ENCODE data around the gene PRSS8.

The PRSS8 gene

GRCh38 chr16:31089199-31089598 is 46.3 kb downstream of the PRSS8 start:
- no peak for DNase-seq (ENCODE audit: low read depth)
- no peak overlapping the region for H3K4me3 ChIP-seq (ENCODE audit: low read depth, low read length)
- no peak for TF ChIP-seq CTCF (IDR thresholded peaks at IDR 0.05; ENCODE audit: low read depth, low read length, missing control alignments)
- in situ Hi-C loops (cut with HindIII; ENCODE audit: low sequenced_read_pairs) = no loop called here

- TF ChIP-seq CTCF (IDR thresholded peaks at IDR 0.05; ENCODE audit: low read depth, low read length, missing control alignments) = no peak
- H3K4me3 ChIP-seq (ENCODE audit: low read depth, low read length) = no peak within 1 kb of the TSS
- no peak for DNase-seq (ENCODE audit: low read depth)
- in situ Hi-C loops (cut with HindIII; ENCODE audit: low sequenced_read_pairs) = no loop called here
Observed at GRCh38 chr16:31088459-31089183, 46.9 kb downstream of the PRSS8 start, which contains the start of gene PRSS53. Gene PRSS53 (minus strand): TSS chr16:31088943. CDS start chr16:31088809, 134 bp downstream.

GRCh38 chr16:31087971-31088370 is 47.6 kb downstream of the PRSS8 start:
- no peak for DNase-seq (ENCODE audit: low read depth)
- TF ChIP-seq CTCF (IDR thresholded peaks at IDR 0.05; ENCODE audit: low read depth, low read length, missing control alignments) = no peak
- no peak overlapping the region for H3K4me3 ChIP-seq (ENCODE audit: low read depth, low read length)
- in situ Hi-C loops (cut with HindIII; ENCODE audit: low sequenced_read_pairs) = no loop called here

- TF ChIP-seq CTCF (IDR thresholded peaks at IDR 0.05; ENCODE audit: low read depth, low read length, missing control alignments) = no peak
- no peak overlapping the region for H3K4me3 ChIP-seq (ENCODE audit: low read depth, low read length)
- in situ Hi-C loops (cut with HindIII; ENCODE audit: low sequenced_read_pairs) = no loop called here
- DNase-seq (ENCODE audit: low read depth) = no peak
Observed at GRCh38 chr16:31087481-31087880, 48.0 kb downstream of the PRSS8 start.

DNA sequence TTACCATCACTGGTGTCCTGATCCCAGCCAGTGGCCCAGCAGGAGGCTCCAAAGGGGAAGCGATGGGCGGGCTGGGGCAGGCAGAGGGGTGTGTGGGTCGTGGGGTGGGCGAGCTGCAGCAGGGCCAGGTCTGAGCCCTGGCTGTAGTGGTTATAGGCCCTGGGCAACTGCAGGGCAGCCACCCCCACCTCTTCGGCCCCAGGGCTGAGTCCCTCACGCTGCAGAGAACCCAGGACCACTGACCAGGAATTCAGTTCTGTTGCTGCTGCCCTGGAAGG is 49.0 kb downstream of the PRSS8 start:
- no peak for TF ChIP-seq CTCF (IDR thresholded peaks at IDR 0.05; ENCODE audit: low read depth, low read length, missing control alignments)
- in situ Hi-C loops (cut with HindIII; ENCODE audit: low sequenced_read_pairs) = no loop called here
- no peak for DNase-seq (ENCODE audit: low read depth)
- H3K4me3 ChIP-seq (ENCODE audit: low read depth, low read length) = no peak overlapping the region

DNA sequence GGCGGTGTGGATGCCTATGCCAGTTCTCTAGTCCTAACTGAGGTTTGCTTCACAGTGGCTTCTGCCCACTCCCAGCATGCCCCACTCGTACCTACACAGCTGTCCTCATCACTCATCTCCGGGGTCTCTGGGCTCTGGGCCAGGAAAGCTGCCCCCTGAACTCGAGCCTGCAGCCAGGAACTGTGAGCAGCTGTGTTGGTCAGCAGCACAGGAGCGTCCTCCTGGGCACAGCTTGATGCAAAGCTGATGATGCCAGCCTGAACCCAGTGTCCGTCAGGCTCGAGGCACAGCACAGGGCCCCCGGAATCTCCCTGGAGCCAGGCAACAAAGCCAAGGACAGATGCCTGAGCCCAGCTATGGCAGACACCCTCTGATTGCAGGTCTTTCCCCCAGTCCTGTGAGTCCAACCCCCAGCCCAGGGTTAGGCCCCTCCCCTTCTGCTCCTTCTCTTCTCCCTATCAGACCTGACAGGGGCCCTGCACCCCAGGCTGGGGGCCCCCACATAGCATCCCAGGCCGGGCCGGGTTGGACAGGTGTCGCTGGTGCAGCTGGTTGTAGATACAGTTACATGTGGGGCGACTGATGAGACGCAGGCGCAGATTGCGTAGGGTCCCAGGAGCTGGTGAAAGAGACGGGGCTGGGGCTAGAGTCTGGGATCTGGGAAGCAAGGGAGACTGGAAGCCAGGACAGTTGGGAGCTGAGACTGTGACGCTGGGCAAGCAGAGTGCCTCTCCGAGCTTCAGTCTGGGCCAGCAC is 49.5 kb downstream of the PRSS8 start:
- H3K4me3 ChIP-seq (ENCODE audit: low read depth, low read length) = no peak overlapping the region
- in situ Hi-C loops (cut with HindIII; ENCODE audit: low sequenced_read_pairs) = no loop called here
- DNase-seq (ENCODE audit: low read depth) = no peak
- TF ChIP-seq CTCF (IDR thresholded peaks at IDR 0.05; ENCODE audit: low read depth, low read length, missing control alignments) = no peak

Data from astrocyte of the cerebellum (primary cell).